Neural cell (in vitro differentiated cells): Measurements from ENCODE around the gene AKR1A1. TPM values are rescaled to one million over a fixed set of nuclear protein-coding genes. Genes with fewer than 3 reads are reported as not detected.
A peak's percentile ranks its signal among the peaks of the same experiment; 100 is the strongest.

Source experiments
- H2AFZ ChIP-seq: fragments of 200-600, 300-800 bp; sonication (generic), shearing (Covaris generic); 2 replicates; pipeline ENCODE4 v1.6.0; 2014; ENCODE audit warnings: low read depth, mild to moderate bottlenecking, antibody characterized with exemption, low read length, moderate library complexity
- H3F3A ChIP-seq: fragments of 200-600 bp; shearing (Covaris generic); 2 replicates; pipeline ENCODE4 v1.6.1; 2016; ENCODE audit warnings: mild to moderate bottlenecking, moderate library complexity, mixed read lengths, antibody characterized with exemption, low read length; ENCODE audit not compliant: insufficient read depth, poor library complexity, severe bottlenecking
- H3K27ac ChIP-seq: fragments of 200-600, 300-800 bp; sonication (generic), shearing (Covaris generic); 2 replicates; pipeline ENCODE4 v1.5.1; 2014; ENCODE audit warnings: mild to moderate bottlenecking, low read length, moderate library complexity
- H3K27me3 ChIP-seq: fragments of 300-800, 200-600 bp; sonication (generic), shearing (Covaris generic); 2 replicates; pipeline ENCODE4 v1.6.0; 2014; ENCODE audit warnings: mild to moderate bottlenecking, low read depth, low read length, moderate library complexity; ENCODE audit not compliant: insufficient read depth
- H3K36me3 ChIP-seq: fragments of 300-800, 200-600 bp; sonication (generic), shearing (Covaris generic); 2 replicates; pipeline ENCODE4 v1.5.1; 2014; ENCODE audit warnings: mild to moderate bottlenecking, antibody characterized with exemption, low read length, moderate library complexity; ENCODE audit not compliant: insufficient read depth
- H3K4me2 ChIP-seq: fragments of 300-800, 200-600 bp; sonication (generic), shearing (Covaris generic); 2 replicates; pipeline ENCODE4 v1.6.0; 2014; ENCODE audit warnings: mild to moderate bottlenecking, low read length
- H3K4me3 ChIP-seq: fragments of 300-800, 200-600 bp; sonication (generic), shearing (Covaris generic); 2 replicates; pipeline ENCODE4 v1.5.1; 2014; ENCODE audit warnings: mild to moderate bottlenecking, low read length, moderate library complexity
- H3K79me2 ChIP-seq: fragments of 200-600 bp; shearing (Covaris generic); replicated peaks from 2 replicates; pipeline ENCODE4 v1.6.0; 2014; ENCODE audit warnings: mild to moderate bottlenecking, low read length, moderate library complexity; ENCODE audit not compliant: insufficient read depth
- H3K9ac ChIP-seq: fragments of 300-800, 200-600 bp; sonication (generic), shearing (Covaris generic); 2 replicates; pipeline ENCODE4 v1.6.1; 2016; ENCODE audit warnings: mild to moderate bottlenecking, low read length, mixed read lengths
- H3K9me2 ChIP-seq: fragments of 200-600 bp; shearing (Covaris generic); 2 replicates; pipeline ENCODE4 v1.6.1; 2016; ENCODE audit warnings: mild to moderate bottlenecking, low read length, mixed read lengths; ENCODE audit not compliant: insufficient read depth
- H3K9me3 ChIP-seq: fragments of 200-600, 300-800 bp; sonication (generic), shearing (Covaris generic); 2 replicates; pipeline ENCODE4 v1.6.1; 2016; ENCODE audit warnings: mild to moderate bottlenecking, mixed run types, low read length, moderate library complexity, mixed read lengths
- H4K20me1 ChIP-seq: fragments of 200-600 bp; shearing (Covaris generic); 2 replicates; pipeline ENCODE4 v1.6.1; 2016; ENCODE audit warnings: mild to moderate bottlenecking, mixed run types; ENCODE audit not compliant: insufficient read depth
- CTCF ChIP-seq: fragments of 450-650 bp; IDR thresholded peaks from 2 replicates; pipeline ENCODE4 v1.5.1; 2014; ENCODE audit warnings: antibody characterized with exemption, mild to moderate bottlenecking, moderate library complexity; ENCODE audit not compliant: poor library complexity, severe bottlenecking
- EP300 ChIP-seq: fragments of 450-650 bp; conservative IDR thresholded peaks from 2 replicates; pipeline ENCODE4 v1.6.1; 2014; ENCODE audit warnings: antibody characterized with exemption, mild to moderate bottlenecking, moderate library complexity; ENCODE audit not compliant: poor library complexity, severe bottlenecking
- EZH2 ChIP-seq: fragments of 200-600, 300-800 bp; shearing (Covaris generic), sonication (generic); IDR thresholded peaks from 2 replicates; pipeline ENCODE4 v1.6.1; 2014; ENCODE audit warnings: antibody characterized with exemption, low read length, borderline replicate concordance, mild to moderate bottlenecking; ENCODE audit not compliant: insufficient read depth, poor library complexity, severe bottlenecking
- MXI1 ChIP-seq: fragments of 450-650 bp; conservative IDR thresholded peaks from 2 replicates; pipeline ENCODE4 v1.6.1; 2014; ENCODE audit warnings: antibody characterized with exemption, mild to moderate bottlenecking; ENCODE audit not compliant: poor library complexity, severe bottlenecking
- POLR2AphosphoS5 ChIP-seq: IDR thresholded peaks from 2 replicates; pipeline ENCODE4 v1.6.1; 2012
- RAD21 ChIP-seq: fragments of 450-650 bp; conservative IDR thresholded peaks from 2 replicates; pipeline ENCODE4 v1.6.1; 2014; ENCODE audit warnings: antibody characterized with exemption, mild to moderate bottlenecking, moderate library complexity
- REST ChIP-seq: IDR thresholded peaks from 2 replicates; pipeline ENCODE4 v1.6.1; 2012; ENCODE audit warnings: borderline replicate concordance
- SMC3 ChIP-seq: fragments of 450-650 bp; conservative IDR thresholded peaks from 2 replicates; pipeline ENCODE4 v1.6.1; 2014; ENCODE audit warnings: antibody characterized with exemption, mild to moderate bottlenecking, moderate library complexity; ENCODE audit not compliant: poor library complexity
- TAF1 ChIP-seq: IDR thresholded peaks from 2 replicates; pipeline ENCODE4 v1.6.1; 2012; ENCODE audit warnings: low read depth
- polyA plus RNA-seq: library from polyadenylated mRNA; depleted of rRNA; stranded (reverse); fragments of >200 nt; gene quantifications from 2 replicates; pipeline ENCODE4 v1.2.3, GENCODE V29; 2014

The AKR1A1 gene
- polyA plus RNA-seq, 1 donor from 2014 or later = 170 TPM

- TF ChIP-seq EP300 (no peak), EZH2 (no peak), MXI1 (no peak), SMC3 (no peak), POLR2AphosphoS5 (no peak), RAD21 (no peak), REST (no peak), TAF1 (no peak), CTCF (no peak)
- H3K9me3 ChIP-seq = no peaks in the 10 kb centered on the region
Measured at GRCh38 chr1:45583264-45583665, 32.6 kb downstream of the AKR1A1 start.

GRCh38 chr1:45583666-45584350, 33.2 kb downstream of the AKR1A1 start, which contains the start of gene NASP:
Gene NASP (plus strand): TSS chr1:45584041. CDS start chr1:45584147, 106 bp downstream.
- no peaks in the 10 kb centered on the region for H3K9me3 ChIP-seq
- no peaks in the 10 kb centered on the region for H3K9me2 ChIP-seq
- peak; percentile 44 for TF ChIP-seq MXI1
- TF ChIP-seq REST = peak; percentile 81
- TF ChIP-seq EP300 = peak; percentile 32
- no peak for TF ChIP-seq RAD21
- TF ChIP-seq CTCF = no peak
- TF ChIP-seq EZH2 = no peak
- TF ChIP-seq SMC3 = peak; percentile 19
- TF ChIP-seq POLR2AphosphoS5 = peak; percentile 94
- TF ChIP-seq TAF1 = peak; percentile 88
- H3K79me2 ChIP-seq = peaks cover 31% of the 10 kb centered on the region
- peak within 1 kb of the TSS; percentile 99 for H2AFZ ChIP-seq
- H3K27ac ChIP-seq = peak within 1 kb of the TSS; percentile 93
- H3F3A ChIP-seq = no peaks in the 10 kb centered on the region
- peak within 1 kb of the TSS; percentile 72 for H3K4me2 ChIP-seq
- peaks cover 2% of the 10 kb centered on the region for H4K20me1 ChIP-seq
- no peaks in the 10 kb centered on the region for H3K36me3 ChIP-seq
- no peaks in the 10 kb centered on the region for H3K27me3 ChIP-seq
- peak within 1 kb of the TSS; percentile 86 for H3K4me3 ChIP-seq
- H3K9ac ChIP-seq = peak within 1 kb of the TSS; percentile 96

More at GRCh38 chr1:45583264-45583665, 32.6 kb downstream of the AKR1A1 start:
- Histone ChIP-seq H3K27me3 (no peaks in the 10 kb centered on the region), H3F3A (no peaks in the 10 kb centered on the region), H3K79me2 (peaks cover 25% of the 10 kb centered on the region), H3K4me2 (peak overlapping the region; percentile 72), H4K20me1 (peaks cover 2% of the 10 kb centered on the region), H3K36me3 (no peaks in the 10 kb centered on the region), H3K9me2 (no peaks in the 10 kb centered on the region), H3K27ac (peak overlapping the region; percentile 93), H3K9ac (peak overlapping the region; percentile 96), H3K4me3 (peak overlapping the region; percentile 86), H2AFZ (peak overlapping the region; percentile 99)
